ENCODE measurements around the gene RNU1-3. TPM values are rescaled to one million over a fixed set of nuclear protein-coding genes. Genes with fewer than 3 reads are reported as not detected.
"Not testable (repeated sequence)": the region's sequence is repeated elsewhere in the genome, so short reads cannot be mapped to it uniquely, and the experiment has no call there.

The RNU1-3 gene
- total and polyA plus RNA-seq, 2 of the 13 experiments (the other 11 are each of a cell fraction or from before 2014, with no cell fraction given): under 0.01 to 11,018 TPM

DNA sequence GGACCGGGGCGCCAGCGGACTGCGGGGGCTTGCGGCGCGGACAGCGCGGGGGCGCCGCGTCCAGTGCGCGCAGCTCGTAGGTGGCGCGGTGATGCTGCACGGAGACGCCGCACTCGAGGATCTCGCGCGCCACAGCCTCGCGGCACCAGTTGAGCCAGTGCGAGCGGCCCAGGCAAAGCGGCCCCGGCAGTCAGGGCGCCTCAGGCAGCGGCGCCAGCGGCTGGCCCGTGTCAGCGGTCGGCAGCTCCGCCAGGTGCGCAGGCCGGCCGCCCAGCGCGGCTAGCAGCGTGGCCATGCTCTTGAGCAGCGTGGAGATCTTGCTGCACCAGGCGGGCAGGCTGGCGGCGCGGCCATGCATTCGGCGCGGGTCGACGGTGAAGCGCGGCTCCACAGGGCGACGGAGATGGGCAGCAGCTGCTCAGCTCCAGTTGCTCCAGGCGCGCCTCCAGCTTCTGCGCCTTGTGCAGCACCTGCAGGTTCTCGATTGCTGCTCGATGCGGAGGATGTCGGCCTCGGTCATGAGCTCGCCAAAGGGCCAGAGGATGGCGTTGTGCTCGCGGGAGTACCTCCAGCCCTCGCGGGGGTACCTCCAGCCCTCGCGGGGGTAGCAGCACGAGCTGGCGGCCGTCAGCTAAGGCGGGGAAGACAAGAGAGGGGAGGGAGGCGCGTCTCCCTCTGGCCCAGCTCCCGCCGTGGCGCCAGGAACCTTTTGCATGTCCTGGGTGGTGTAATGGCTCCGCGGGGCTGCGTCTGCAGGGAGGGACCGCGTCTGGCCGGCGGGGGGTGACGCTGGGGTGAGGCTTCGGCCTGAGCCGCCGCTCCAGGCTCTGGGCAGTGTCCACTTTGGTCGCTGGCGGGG, 26.9 kb upstream of the RNU1-3 start:
- H3K9ac ChIP-seq (ENCODE audit: insufficient read depth, low read depth, low read length); in situ Hi-C loops (cut with HindIII; ENCODE audit: extremely low pct_ligation_motif_present, low pct_unique_long_range_greater_than_20kb); H2AFZ ChIP-seq (ENCODE audit: low read length); POLR2A ChIA-PET; intact Hi-C loops (cut with micrococcal nuclease; ENCODE audit: unreplicated experiment); FAIRE-seq; BruUV-seq (replicated peaks); H3K79me2 ChIP-seq (ENCODE audit: insufficient read depth, low read length); H3K4me3 ChIP-seq (replicated peaks in 1 of 3; ENCODE audit: insufficient read depth in 1 of 3, low read depth in 2 of 3, low read length in 3 of 3); ATAC-seq; H3K4me1 ChIP-seq (ENCODE audit: insufficient read depth, low read length); H3K36me3 ChIP-seq (replicated peaks in 1 of 2; ENCODE audit: control insufficient read depth in 1 of 2, insufficient read depth in 2 of 2, low read length in 2 of 2); H3K27ac ChIP-seq (ENCODE audit: extremely low read length, insufficient read depth, low read length); H4K20me1 ChIP-seq (ENCODE audit: insufficient read depth, low read length); H3K9me3 ChIP-seq (ENCODE audit: low read length); DNase-seq (ENCODE audit: low spot score); CTCF ChIA-PET (ENCODE audit: low intra/inter-chr PET ratio, low total read pairs); H3K27me3 ChIP-seq (ENCODE audit: control insufficient read depth in 1 of 2, insufficient read depth in 2 of 2, low read length in 2 of 2); H3K4me2 ChIP-seq (ENCODE audit: low read depth, low read length): not testable (repeated sequence)
- WGBS (ENCODE audit: low lambda C conversion rate): no CpG with 5 or more reads among the region's 96 CpGs

DNA sequence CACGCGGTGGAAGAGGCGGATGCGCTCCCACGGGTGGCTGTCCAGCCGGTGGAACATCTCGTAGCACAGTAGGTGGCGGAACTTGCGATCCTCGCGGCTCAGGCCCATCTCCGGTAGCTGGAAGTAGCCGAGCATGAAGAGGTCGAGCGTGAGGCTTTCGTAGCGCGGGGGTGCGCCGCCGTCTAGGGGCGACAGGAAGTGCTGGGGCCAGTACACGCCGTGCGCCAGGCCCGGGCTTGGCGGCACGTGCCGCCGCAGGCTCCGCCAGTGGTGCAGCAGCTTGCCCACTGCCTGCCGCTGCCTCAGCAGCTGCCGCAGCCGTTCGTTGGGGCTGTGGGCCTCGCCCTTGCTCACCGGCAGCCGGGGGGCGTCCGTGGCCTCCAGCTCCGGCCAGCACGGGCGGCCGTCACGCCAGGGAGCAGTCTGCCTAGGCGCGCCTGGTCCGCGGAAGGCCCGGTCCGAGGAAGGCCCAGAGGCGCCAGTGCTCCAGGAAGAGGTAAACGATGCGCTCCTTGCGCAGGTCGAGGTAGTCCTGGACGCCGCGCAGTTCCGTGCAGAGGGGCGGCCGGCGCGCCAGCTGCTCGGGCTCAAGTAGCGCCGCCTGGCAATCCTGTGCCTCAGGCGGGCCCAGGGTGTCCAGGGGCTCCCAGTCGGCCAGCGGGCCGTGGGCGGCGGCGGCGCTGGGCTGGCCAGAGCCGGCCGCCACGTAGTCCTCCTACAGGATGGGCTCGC, 26.1 kb upstream of the RNU1-3 start:
- ATAC-seq; FAIRE-seq; CTCF ChIA-PET (ENCODE audit: low intra/inter-chr PET ratio, low total read pairs): not testable (repeated sequence)

DNA sequence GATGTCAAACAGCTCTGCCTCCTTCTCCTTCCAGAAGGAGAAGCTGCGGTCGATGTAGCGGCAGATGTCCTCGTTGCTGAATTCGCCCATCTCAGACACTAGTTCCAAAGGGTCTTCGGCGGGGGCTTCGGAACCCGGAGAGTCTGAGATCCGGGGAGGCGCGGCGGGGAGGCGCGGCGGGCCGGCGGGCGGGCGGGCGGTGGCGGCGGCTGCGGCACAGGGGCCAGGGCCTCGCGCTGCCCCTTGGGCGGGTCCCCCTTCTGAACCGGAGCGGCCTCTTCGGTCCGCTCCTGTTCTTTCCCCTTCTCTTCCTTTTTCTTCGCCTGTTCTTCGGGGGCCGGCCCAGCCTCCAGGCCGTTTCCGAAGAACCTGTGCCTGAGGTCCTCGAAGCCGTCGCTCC, 25.5 kb upstream of the RNU1-3 start:
- H3K4me2 ChIP-seq (ENCODE audit: low read depth, low read length); H4K20me1 ChIP-seq (ENCODE audit: insufficient read depth, low read length); DNase-seq (ENCODE audit: low spot score); POLR2A ChIA-PET; in situ Hi-C loops (cut with HindIII; ENCODE audit: extremely low pct_ligation_motif_present, low pct_unique_long_range_greater_than_20kb); BruUV-seq (replicated peaks); H3K27me3 ChIP-seq (ENCODE audit: control insufficient read depth in 1 of 2, insufficient read depth in 2 of 2, low read length in 2 of 2); H3K79me2 ChIP-seq (ENCODE audit: insufficient read depth, low read length); H3K9ac ChIP-seq (ENCODE audit: insufficient read depth, low read depth, low read length); ATAC-seq; H3K4me1 ChIP-seq (ENCODE audit: insufficient read depth, low read length); H3K9me3 ChIP-seq (ENCODE audit: low read length); FAIRE-seq; intact Hi-C loops (cut with micrococcal nuclease; ENCODE audit: unreplicated experiment); CTCF ChIA-PET (ENCODE audit: low intra/inter-chr PET ratio, low total read pairs); H3K4me3 ChIP-seq (replicated peaks in 1 of 3; ENCODE audit: insufficient read depth in 1 of 3, low read depth in 2 of 3, low read length in 3 of 3); H3K27ac ChIP-seq (ENCODE audit: extremely low read length, insufficient read depth, low read length); H3K36me3 ChIP-seq (replicated peaks in 1 of 2; ENCODE audit: control insufficient read depth in 1 of 2, insufficient read depth in 2 of 2, low read length in 2 of 2); H2AFZ ChIP-seq (ENCODE audit: low read length): not testable (repeated sequence)
- WGBS (ENCODE audit: low lambda C conversion rate): 98% methylated on average over 15 of the region's 39 CpGs

More for the DNA sequence above, 26.1 kb upstream of the RNU1-3 start:
- BruUV-seq (replicated peaks); H3K9ac ChIP-seq (ENCODE audit: insufficient read depth, low read depth, low read length); H3K9me3 ChIP-seq (ENCODE audit: low read length); H3K36me3 ChIP-seq (replicated peaks in 1 of 2; ENCODE audit: control insufficient read depth in 1 of 2, insufficient read depth in 2 of 2, low read length in 2 of 2); in situ Hi-C loops (cut with HindIII; ENCODE audit: extremely low pct_ligation_motif_present, low pct_unique_long_range_greater_than_20kb); H3K27ac ChIP-seq (ENCODE audit: extremely low read length, insufficient read depth, low read length); DNase-seq (ENCODE audit: low spot score); POLR2A ChIA-PET; H2AFZ ChIP-seq (ENCODE audit: low read length); H3K4me2 ChIP-seq (ENCODE audit: low read depth, low read length); H4K20me1 ChIP-seq (ENCODE audit: insufficient read depth, low read length); H3K4me1 ChIP-seq (ENCODE audit: insufficient read depth, low read length); intact Hi-C loops (cut with micrococcal nuclease; ENCODE audit: unreplicated experiment); H3K27me3 ChIP-seq (ENCODE audit: control insufficient read depth in 1 of 2, insufficient read depth in 2 of 2, low read length in 2 of 2); H3K79me2 ChIP-seq (ENCODE audit: insufficient read depth, low read length); H3K4me3 ChIP-seq (replicated peaks in 1 of 3; ENCODE audit: insufficient read depth in 1 of 3, low read depth in 2 of 3, low read length in 3 of 3): not testable (repeated sequence)
- no CpG with 5 or more reads among the region's 79 CpGs for WGBS (ENCODE audit: low lambda C conversion rate)

DNA sequence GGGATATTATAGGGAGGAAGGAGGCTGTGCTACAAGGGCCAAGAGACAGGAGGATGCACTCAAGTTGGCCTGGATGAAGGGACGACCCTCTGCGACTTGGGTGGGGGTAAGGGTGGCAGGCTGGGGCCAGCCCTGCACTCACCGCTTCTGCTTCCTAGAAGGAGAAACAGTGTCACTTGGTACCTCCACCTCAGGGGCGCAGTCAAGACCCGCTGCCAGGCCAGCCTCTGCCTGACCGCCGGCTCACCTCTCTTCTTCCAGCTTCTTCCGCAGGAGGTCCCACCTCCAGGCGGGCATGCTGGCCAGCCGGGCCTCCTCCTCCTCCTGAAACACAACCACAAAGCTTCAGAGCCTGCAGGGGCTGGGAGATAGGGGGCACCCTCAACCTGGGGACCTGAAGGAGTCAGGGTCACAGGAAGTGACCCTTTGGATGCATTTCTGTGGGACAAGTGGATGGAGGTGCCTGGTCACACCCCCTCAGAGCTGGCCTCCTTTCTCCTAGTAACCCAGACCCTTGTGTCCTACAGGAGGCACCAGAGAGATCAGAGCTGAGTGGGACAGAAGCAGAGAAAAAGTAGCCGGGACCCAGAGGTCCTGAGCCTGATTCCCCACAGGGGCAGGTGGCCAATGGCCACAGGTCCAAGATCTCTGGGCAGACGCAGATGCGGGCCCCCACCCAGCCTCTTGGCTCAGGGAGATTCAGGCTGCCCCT, 24.4 kb upstream of the RNU1-3 start:
- H3K4me1 ChIP-seq (ENCODE audit: insufficient read depth, low read length); DNase-seq (ENCODE audit: low spot score); H3K4me2 ChIP-seq (ENCODE audit: low read depth, low read length); CTCF ChIA-PET (ENCODE audit: low intra/inter-chr PET ratio, low total read pairs); FAIRE-seq; H4K20me1 ChIP-seq (ENCODE audit: insufficient read depth, low read length); in situ Hi-C loops (cut with HindIII; ENCODE audit: extremely low pct_ligation_motif_present, low pct_unique_long_range_greater_than_20kb); H3K79me2 ChIP-seq (ENCODE audit: insufficient read depth, low read length); H3K4me3 ChIP-seq (replicated peaks in 1 of 3; ENCODE audit: insufficient read depth in 1 of 3, low read depth in 2 of 3, low read length in 3 of 3); H3K27me3 ChIP-seq (ENCODE audit: control insufficient read depth in 1 of 2, insufficient read depth in 2 of 2, low read length in 2 of 2); POLR2A ChIA-PET; H2AFZ ChIP-seq (ENCODE audit: low read length); H3K27ac ChIP-seq (ENCODE audit: extremely low read length, insufficient read depth, low read length); H3K9ac ChIP-seq (ENCODE audit: insufficient read depth, low read depth, low read length); BruUV-seq (replicated peaks); intact Hi-C loops (cut with micrococcal nuclease; ENCODE audit: unreplicated experiment); H3K9me3 ChIP-seq (ENCODE audit: low read length); H3K36me3 ChIP-seq (replicated peaks in 1 of 2; ENCODE audit: control insufficient read depth in 1 of 2, insufficient read depth in 2 of 2, low read length in 2 of 2): not testable (repeated sequence)
- ATAC-seq: peak; percentile 61
- WGBS (ENCODE audit: low lambda C conversion rate): no CpG with 5 or more reads among the region's 13 CpGs

All from HepG2 (cell line).